NCI-H146 (cell line): ENCODE measurements around the gene DCAF4.
A peak's percentile ranks its signal among the peaks of the same experiment; 100 is the strongest.
"Not testable (repeated sequence)": the region's sequence is repeated elsewhere in the genome, so short reads cannot be mapped to it uniquely, and the experiment has no call there.

Experiments
- DNase-seq: peaks from one replicate; lab custom pipeline; 2025; lab: John Stamatoyannopoulos, UW

DCAF4 gene

GRCh38 chr14:72932893-72933292, 6.6 kb downstream of the DCAF4 start:
- no peak for DNase-seq

GRCh38 chr14:72939630-72940029, 13.4 kb downstream of the DCAF4 start:
- no peak for DNase-seq

- no peak for DNase-seq
Observed at GRCh38 chr14:72941286-72941985, 15.2 kb downstream of the DCAF4 start.

GRCh38 chr14:72942934-72943333, 16.7 kb downstream of the DCAF4 start:
- no peak for DNase-seq

GRCh38 chr14:72943876-72944430, 17.7 kb downstream of the DCAF4 start:
- DNase-seq: no peak

GRCh38 chr14:72945356-72946027, 19.2 kb downstream of the DCAF4 start:
- no peak for DNase-seq

GRCh38 chr14:72946491-72946890, 20.2 kb downstream of the DCAF4 start:
- DNase-seq: no peak

GRCh38 chr14:72947366-72948160, 21.3 kb downstream of the DCAF4 start:
- DNase-seq: no peak

GRCh38 chr14:72948481-72949138, 22.3 kb downstream of the DCAF4 start:
- DNase-seq: peak; percentile 8

GRCh38 chr14:72952171-72952570, 25.9 kb downstream of the DCAF4 start:
- DNase-seq: no peak

GRCh38 chr14:72956741-72957140, 30.5 kb downstream of the DCAF4 start:
- not testable (repeated sequence) for DNase-seq

GRCh38 chr14:72957213-72957612, 30.9 kb downstream of the DCAF4 start:
- no peak for DNase-seq

- no peak for DNase-seq
Observed at GRCh38 chr14:72958548-72958947, 32.3 kb downstream of the DCAF4 start.

GRCh38 chr14:72961016-72961415, 34.8 kb downstream of the DCAF4 start:
- DNase-seq: not testable (repeated sequence)

GRCh38 chr14:72961579-72962335, 35.5 kb downstream of the DCAF4 start:
- no peak for DNase-seq

- not testable (repeated sequence) for DNase-seq
Observed at GRCh38 chr14:72962336-72962754, 36.1 kb downstream of the DCAF4 start.

- peak; percentile 57 for DNase-seq
Observed at GRCh38 chr14:72962829-72963312, 36.6 kb downstream of the DCAF4 start.

GRCh38 chr14:72965249-72965648, 39.0 kb downstream of the DCAF4 start:
- no peak for DNase-seq

GRCh38 chr14:72966038-72966437, 39.8 kb downstream of the DCAF4 start:
- DNase-seq: no peak

- no peak for DNase-seq
Observed at GRCh38 chr14:72968316-72968715, 42.1 kb downstream of the DCAF4 start.

- no peak for DNase-seq
Observed at GRCh38 chr14:72970058-72970630, 43.9 kb downstream of the DCAF4 start.
